IPS-NIHi7 (cell line): ENCODE data around the gene PITPNB.
A peak's percentile ranks its signal among the peaks of the same experiment; 100 is the strongest.

Experiments
- DNase-seq: peaks from one replicate; pipeline ENCODE4 v3.0.0; 2012; ENCODE audit warnings: mixed read lengths; ENCODE audit errors: extremely low spot score

Gene PITPNB

GRCh38 chr22:27919942-27920755, 1.1 kb upstream of the PITPNB start:
- peak; percentile 48 for DNase-seq

GRCh38 chr22:27918341-27919221, 475 bp downstream of the PITPNB start:
- DNase-seq = peak; percentile 69

GRCh38 chr22:27915986-27916385, 3.1 kb downstream of the PITPNB start:
- no peak for DNase-seq

- DNase-seq = no peak
These were observed 5.8 kb downstream of the PITPNB start for GRCh38 chr22:27913162-27913741.

- DNase-seq = no peak
These were observed 7.0 kb downstream of the PITPNB start for GRCh38 chr22:27912101-27912500.

- DNase-seq = no peak
These were observed 7.7 kb downstream of the PITPNB start for GRCh38 chr22:27911330-27911729.

- no peak for DNase-seq
These were observed 12.8 kb downstream of the PITPNB start for GRCh38 chr22:27906241-27906640.

- no peak for DNase-seq
These were observed 13.4 kb downstream of the PITPNB start for GRCh38 chr22:27905653-27906052.

GRCh38 chr22:27903805-27904473, 15.1 kb downstream of the PITPNB start:
- no peak for DNase-seq

- DNase-seq = no peak
These were observed 18.9 kb downstream of the PITPNB start for GRCh38 chr22:27900153-27900552.

GRCh38 chr22:27896245-27896644, 22.8 kb downstream of the PITPNB start:
- DNase-seq = no peak

GRCh38 chr22:27895600-27895999, 23.5 kb downstream of the PITPNB start:
- no peak for DNase-seq

- no peak for DNase-seq
These were observed 26.2 kb downstream of the PITPNB start for GRCh38 chr22:27892811-27893210.

- no peak for DNase-seq
These were observed 27.0 kb downstream of the PITPNB start for GRCh38 chr22:27892064-27892463.

- no peak for DNase-seq
These were observed 30.7 kb downstream of the PITPNB start for GRCh38 chr22:27888310-27888709.

- DNase-seq = no peak
These were observed 32.3 kb downstream of the PITPNB start for GRCh38 chr22:27886843-27887151.

- DNase-seq = peak; percentile 55
These were observed 32.8 kb downstream of the PITPNB start for GRCh38 chr22:27885977-27886842.

- no peak for DNase-seq
These were observed 35.3 kb downstream of the PITPNB start for GRCh38 chr22:27883656-27884350.

GRCh38 chr22:27882507-27883290, 36.4 kb downstream of the PITPNB start:
- no peak for DNase-seq

GRCh38 chr22:27881421-27881820, 37.6 kb downstream of the PITPNB start:
- DNase-seq = no peak
